Measurements from ENCODE around the gene CDK17.

DNA sequence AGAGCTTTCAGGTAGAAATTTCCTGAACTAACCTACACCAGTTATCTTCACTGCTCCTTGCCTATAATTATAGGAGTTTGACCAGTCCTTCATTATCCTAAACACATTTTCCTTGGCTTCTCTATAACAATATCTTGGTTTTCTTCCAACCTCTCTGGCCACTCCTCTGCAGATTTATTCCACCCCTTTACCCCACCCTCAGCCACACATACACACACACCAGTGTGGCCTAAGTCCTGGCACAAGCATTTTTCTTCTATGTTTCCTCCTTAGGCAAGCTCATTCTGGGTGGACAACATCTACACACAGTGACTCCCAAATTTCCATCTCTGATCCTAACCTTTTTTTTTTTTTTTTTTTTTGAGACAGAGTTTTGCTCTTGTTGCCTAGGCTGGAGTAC is 25.1 kb downstream of the CDK17 start:
- TF ChIP-seq, protein P1, sequence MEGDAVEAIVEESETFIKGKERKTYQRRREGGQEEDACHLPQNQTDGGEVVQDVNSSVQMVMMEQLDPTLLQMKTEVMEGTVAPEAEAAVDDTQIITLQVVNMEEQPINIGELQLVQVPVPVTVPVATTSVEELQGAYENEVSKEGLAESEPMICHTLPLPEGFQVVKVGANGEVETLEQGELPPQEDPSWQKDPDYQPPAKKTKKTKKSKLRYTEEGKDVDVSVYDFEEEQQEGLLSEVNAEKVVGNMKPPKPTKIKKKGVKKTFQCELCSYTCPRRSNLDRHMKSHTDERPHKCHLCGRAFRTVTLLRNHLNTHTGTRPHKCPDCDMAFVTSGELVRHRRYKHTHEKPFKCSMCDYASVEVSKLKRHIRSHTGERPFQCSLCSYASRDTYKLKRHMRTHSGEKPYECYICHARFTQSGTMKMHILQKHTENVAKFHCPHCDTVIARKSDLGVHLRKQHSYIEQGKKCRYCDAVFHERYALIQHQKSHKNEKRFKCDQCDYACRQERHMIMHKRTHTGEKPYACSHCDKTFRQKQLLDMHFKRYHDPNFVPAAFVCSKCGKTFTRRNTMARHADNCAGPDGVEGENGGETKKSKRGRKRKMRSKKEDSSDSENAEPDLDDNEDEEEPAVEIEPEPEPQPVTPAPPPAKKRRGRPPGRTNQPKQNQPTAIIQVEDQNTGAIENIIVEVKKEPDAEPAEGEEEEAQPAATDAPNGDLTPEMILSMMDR (IDR thresholded peaks at IDR 0.05; ENCODE audit: insufficient read depth, low read length, poor library complexity, severe bottlenecking) = no peak
- no peak for TF ChIP-seq EZH2phosphoT487 (conservative IDR thresholded peaks at IDR 0.05; ENCODE audit: low read length)
